Measurements from ENCODE around the gene LGALS7.

GRCh38 chr19:38737921-38738737 lies 35.2 kb downstream of the LGALS7 start:
- no peak for TF ChIP-seq CREB1 (IDR thresholded peaks at IDR 0.05; ENCODE audit: low read depth)
- TF ChIP-seq EGR1 (IDR thresholded peaks at IDR 0.05): no peak
- TF ChIP-seq NFIC (IDR thresholded peaks at IDR 0.05): no peak
- no peak for TF ChIP-seq EP300 (IDR thresholded peaks at IDR 0.05; ENCODE audit: borderline replicate concordance)
- no peak for TF ChIP-seq CEBPB (IDR thresholded peaks at IDR 0.05)
- no peak for TF ChIP-seq RAD21 (IDR thresholded peaks at IDR 0.05; ENCODE audit: low read depth)
- TF ChIP-seq USF1 (IDR thresholded peaks at IDR 0.05): no peak
- TF ChIP-seq TEAD4 (IDR thresholded peaks at IDR 0.05): no peak
- TF ChIP-seq TAF1 (IDR thresholded peaks at IDR 0.05; ENCODE audit: low read depth): no peak
- TF ChIP-seq YY1 (IDR thresholded peaks at IDR 0.05; ENCODE audit: low read depth): no peak
- TF ChIP-seq REST (IDR thresholded peaks at IDR 0.05; ENCODE audit: low read depth): no peak
- TF ChIP-seq TCF12 (IDR thresholded peaks at IDR 0.05; ENCODE audit: low read depth): no peak
- no peak for TF ChIP-seq MAX (IDR thresholded peaks at IDR 0.05)
